Stimulated activated CD8-positive, alpha-beta memory T cell treated with anti-CD3 and anti-CD28 coated beads, Interleukin-7, amount 100 ng/mL, for 48 hours (primary cell): ENCODE measurements around the gene GLTP.
"Not testable (repeated sequence)": the region's sequence is repeated elsewhere in the genome, so short reads cannot be mapped to it uniquely, and the experiment has no call there.

Experiments
- DNase-seq, 2 donors: peaks; one replicate each; pipeline ENCODE4 v3.0.0-alpha.2; 2020; ENCODE audit warnings: low read depth in 1 of 2; ENCODE audit errors: extremely low read depth in 1 of 2

GLTP gene

GRCh38 chr12:109880043-109880931, at the start of gene GLTP:
Gene GLTP, minus strand, starts transcription at chr12:109880541. Its CDS starts 167 bp downstream, at chr12:109880374.
- DNase-seq: peak; percentile 67 to 82

GRCh38 chr12:109929326-109929725, 49.0 kb upstream of the GLTP start:
- DNase-seq: not testable (repeated sequence)

- no peak for DNase-seq
Measured at GRCh38 chr12:109928058-109928656, 47.8 kb upstream of the GLTP start.

GRCh38 chr12:109927622-109928021, 47.3 kb upstream of the GLTP start:
- no peak for DNase-seq

- DNase-seq: no peak
Measured at GRCh38 chr12:109926488-109927210, 46.3 kb upstream of the GLTP start.

GRCh38 chr12:109926016-109926415, 45.7 kb upstream of the GLTP start:
- DNase-seq: no peak

GRCh38 chr12:109925185-109925840, 45.0 kb upstream of the GLTP start:
- DNase-seq: no peak

GRCh38 chr12:109923481-109924245, 43.3 kb upstream of the GLTP start:
- DNase-seq: no peak

GRCh38 chr12:109923038-109923437, 42.7 kb upstream of the GLTP start:
- DNase-seq: no peak

GRCh38 chr12:109921982-109922381, 41.6 kb upstream of the GLTP start:
- DNase-seq: no peak

GRCh38 chr12:109920261-109920780, 40.0 kb upstream of the GLTP start:
- DNase-seq: no peak

- no peak for DNase-seq
Measured at GRCh38 chr12:109919456-109919855, 39.1 kb upstream of the GLTP start.

GRCh38 chr12:109916045-109916444, 35.7 kb upstream of the GLTP start:
- DNase-seq: no peak

GRCh38 chr12:109915171-109916040, 35.1 kb upstream of the GLTP start:
- DNase-seq: no peak

- no peak for DNase-seq
Measured at GRCh38 chr12:109914461-109914860, 34.1 kb upstream of the GLTP start.

GRCh38 chr12:109912855-109913321, 32.5 kb upstream of the GLTP start:
- DNase-seq: no peak

GRCh38 chr12:109910969-109911348, 30.6 kb upstream of the GLTP start:
- peak in 1 of 2 donors; percentile 17 for DNase-seq

GRCh38 chr12:109910254-109910968, 30.1 kb upstream of the GLTP start:
- DNase-seq: no peak
